ENCODE data around the gene COMT.
"Not testable (repeated sequence)": the region's sequence is repeated elsewhere in the genome, so short reads cannot be mapped to it uniquely, and the experiment has no call there.

Gene COMT

GRCh38 chr22:19941365-19942082 is at the start of gene COMT, which contains the start of gene TXNRD2:
Gene COMT, plus strand, starts transcription at chr22:19941772. Its CDS starts 20,755 bp downstream, at chr22:19962527.
Gene TXNRD2, minus strand, starts transcription at chr22:19941818. Its CDS starts 15 bp downstream, at chr22:19941803.
- peak; percentile 68 for DNase-seq

- peak; percentile 69 for DNase-seq
Measured at GRCh38 chr22:19892257-19892879, 49.2 kb upstream of the COMT start.

GRCh38 chr22:19892925-19893324 is 48.6 kb upstream of the COMT start:
- DNase-seq: no peak

- no peak for DNase-seq
Measured at GRCh38 chr22:19893363-19893762, 48.2 kb upstream of the COMT start.

GRCh38 chr22:19895160-19895849 is 46.3 kb upstream of the COMT start:
- DNase-seq: no peak

GRCh38 chr22:19896665-19897355 is 44.8 kb upstream of the COMT start:
- DNase-seq: no peak

GRCh38 chr22:19897726-19898125 is 43.8 kb upstream of the COMT start:
- DNase-seq: no peak

- no peak for DNase-seq
Measured at GRCh38 chr22:19898145-19898544, 43.4 kb upstream of the COMT start.

- no peak for DNase-seq
Measured at GRCh38 chr22:19898831-19899567, 42.6 kb upstream of the COMT start.

GRCh38 chr22:19900707-19901436 is 40.7 kb upstream of the COMT start:
- DNase-seq: no peak

GRCh38 chr22:19901577-19902244 is 39.9 kb upstream of the COMT start:
- DNase-seq: no peak

GRCh38 chr22:19902245-19902715 is 39.3 kb upstream of the COMT start:
- no peak for DNase-seq

GRCh38 chr22:19903031-19903430 is 38.5 kb upstream of the COMT start:
- no peak for DNase-seq

- DNase-seq: no peak
Measured at GRCh38 chr22:19903513-19903912, 38.1 kb upstream of the COMT start.

GRCh38 chr22:19904174-19904856 is 37.3 kb upstream of the COMT start:
- DNase-seq: no peak

- no peak for DNase-seq
Measured at GRCh38 chr22:19904935-19905334, 36.6 kb upstream of the COMT start.

- no peak for DNase-seq
Measured at GRCh38 chr22:19905347-19906276, 36.0 kb upstream of the COMT start.

- DNase-seq: not testable (repeated sequence)
Measured at GRCh38 chr22:19906864-19907263, 34.7 kb upstream of the COMT start.

- not testable (repeated sequence) for DNase-seq
Measured at GRCh38 chr22:19907902-19908301, 33.7 kb upstream of the COMT start.

Data from stimulated activated CD4-positive, alpha-beta T cell treated with anti-CD3 and anti-CD28 coated beads, Interleukin-4, amount 100 ng/mL, for 24 hours (primary cell).